CD4-positive, alpha-beta T cell treated with Interleukin-15 for 4 hours (primary cell): ENCODE measurements around the gene POLR1G.
"Not testable (repeated sequence)": the region's sequence is repeated elsewhere in the genome, so short reads cannot be mapped to it uniquely, and the experiment has no call there.

Source experiments
- DNase-seq: peaks from one replicate; pipeline ENCODE4 v3.0.0-alpha.2; 2020; ENCODE audit warnings: low spot score

POLR1G gene

GRCh38 chr19:45400192-45400591 lies 6.3 kb upstream of the POLR1G start:
- DNase-seq = no peak

- no peak for DNase-seq
These were observed 4.6 kb upstream of the POLR1G start for GRCh38 chr19:45401815-45402214.

- DNase-seq = no peak
These were observed 4.0 kb upstream of the POLR1G start for GRCh38 chr19:45402298-45403061.

GRCh38 chr19:45403272-45403671 lies 3.2 kb upstream of the POLR1G start:
- no peak for DNase-seq

- DNase-seq = peak; percentile 61
These were observed 2.5 kb upstream of the POLR1G start for GRCh38 chr19:45403781-45404556.

GRCh38 chr19:45404557-45405434 lies 1.6 kb upstream of the POLR1G start, which contains the start of gene PPP1R13L:
PPP1R13L (minus strand) TSS chr19:45405069; CDS start chr19:45398318, 6,751 bp downstream.
- DNase-seq = peak; percentile 34

- DNase-seq = peak; percentile 81
These were observed 814 bp upstream of the POLR1G start for GRCh38 chr19:45405435-45406225.

- no peak for DNase-seq
These were observed 589 bp downstream of the POLR1G start for GRCh38 chr19:45407091-45407375.

- not testable (repeated sequence) for DNase-seq
These were observed 1.1 kb downstream of the POLR1G start for GRCh38 chr19:45407585-45407984.

GRCh38 chr19:45408121-45408520 lies 1.7 kb downstream of the POLR1G start:
- no peak for DNase-seq

GRCh38 chr19:45408830-45409556 lies 2.5 kb downstream of the POLR1G start:
- no peak for DNase-seq

GRCh38 chr19:45409557-45409920 lies 3.1 kb downstream of the POLR1G start:
- no peak for DNase-seq

- DNase-seq = not testable (repeated sequence)
These were observed 3.9 kb downstream of the POLR1G start for GRCh38 chr19:45410330-45410729.

GRCh38 chr19:45413497-45413896 lies 7.1 kb downstream of the POLR1G start:
- DNase-seq = no peak

- DNase-seq = no peak
These were observed 8.0 kb downstream of the POLR1G start for GRCh38 chr19:45414468-45414867.

- DNase-seq = no peak
These were observed 10.7 kb downstream of the POLR1G start for GRCh38 chr19:45417151-45417550.

GRCh38 chr19:45418802-45419201 lies 12.4 kb downstream of the POLR1G start:
- no peak for DNase-seq

- no peak for DNase-seq
These were observed 13.0 kb downstream of the POLR1G start for GRCh38 chr19:45419396-45419795.

GRCh38 chr19:45419895-45420294 lies 13.5 kb downstream of the POLR1G start:
- no peak for DNase-seq

GRCh38 chr19:45420356-45420755 lies 13.9 kb downstream of the POLR1G start:
- DNase-seq = no peak

GRCh38 chr19:45420871-45421270 lies 14.4 kb downstream of the POLR1G start:
- DNase-seq = no peak
